Measurements from ENCODE around the gene ADAMTS16. TPM values are rescaled to one million over a fixed set of nuclear protein-coding genes. Genes with fewer than 3 reads are reported as not detected.

The ADAMTS16 gene
- total and polyA plus RNA-seq, 2 experiments from 2014 or later, result 2.8 to 15.4 TPM

GRCh38 chr5:5266297-5266696, 126.2 kb downstream of the ADAMTS16 start (continued):
- TF ChIP-seq ZNF462 (CRISPR knock-in tag; IDR thresholded peaks at IDR 0.05), result no peak
- no peak for TF ChIP-seq ZNF114 (CRISPR knock-in tag; IDR thresholded peaks at IDR 0.05)
- no peak for TF ChIP-seq STAT1 (IDR thresholded peaks at IDR 0.05; ENCODE audit: unreplicated experiment)
- no peak for TF ChIP-seq ZNF331 (CRISPR knock-in tag; IDR thresholded peaks at IDR 0.05; ENCODE audit: low read depth)
- no peak for TF ChIP-seq REST (IDR thresholded peaks at IDR 0.05; ENCODE audit: unreplicated experiment)
- no peak for TF ChIP-seq JUNB (IDR thresholded peaks at IDR 0.05; ENCODE audit: unreplicated experiment)
- TF ChIP-seq, protein P1, sequence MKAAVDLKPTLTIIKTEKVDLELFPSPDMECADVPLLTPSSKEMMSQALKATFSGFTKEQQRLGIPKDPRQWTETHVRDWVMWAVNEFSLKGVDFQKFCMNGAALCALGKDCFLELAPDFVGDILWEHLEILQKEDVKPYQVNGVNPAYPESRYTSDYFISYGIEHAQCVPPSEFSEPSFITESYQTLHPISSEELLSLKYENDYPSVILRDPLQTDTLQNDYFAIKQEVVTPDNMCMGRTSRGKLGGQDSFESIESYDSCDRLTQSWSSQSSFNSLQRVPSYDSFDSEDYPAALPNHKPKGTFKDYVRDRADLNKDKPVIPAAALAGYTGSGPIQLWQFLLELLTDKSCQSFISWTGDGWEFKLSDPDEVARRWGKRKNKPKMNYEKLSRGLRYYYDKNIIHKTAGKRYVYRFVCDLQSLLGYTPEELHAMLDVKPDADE (IDR thresholded peaks at IDR 0.05), result no peak
- no peak for TF ChIP-seq EZH2phosphoT487 (IDR thresholded peaks at IDR 0.05; ENCODE audit: unreplicated experiment)
